Right atrium auricular region (tissue), 2 donors: ENCODE results near the gene MLLT10. TPM values are rescaled to one million over a fixed set of nuclear protein-coding genes. Genes with fewer than 3 reads are reported as not detected.

Experiments
- DNase-seq: peaks from one replicate; pipeline ENCODE4 v3.0.0-alpha.2; 2019; ENCODE audit warnings: low spot score
- H3K27ac ChIP-seq, 2 donors: fragments of 200-600 bp; sonication (generic); 1 replicate in 1 of 2; 2 replicates in 1 of 2; pipeline ENCODE4 v1.5.1; 2016 to 2019
- H3K27me3 ChIP-seq, 2 donors: fragments of 200-600 bp; sonication (generic); one replicate each; pipeline versions ENCODE4 v1.5.1 to v1.6.0; 2017 to 2019
- H3K36me3 ChIP-seq: fragments of 200-600 bp; sonication (generic); one replicate; pipeline ENCODE4 v1.5.1; 2016
- H3K4me1 ChIP-seq, 2 donors: fragments of 200-600 bp; sonication (generic); one replicate each; pipeline versions ENCODE4 v1.5.1 to v1.6.0; 2017 to 2019
- H3K4me3 ChIP-seq, 2 donors: fragments of 200-600 bp; sonication (generic); 1 replicate in 1 of 2; 2 replicates in 1 of 2; pipeline ENCODE4 v1.5.1; 2017 to 2019; ENCODE audit warnings: mild to moderate bottlenecking in 1 of 2, moderate library complexity in 1 of 2
- H3K9me3 ChIP-seq, 2 donors: fragments of 200-600 bp; sonication (generic); one replicate each; pipeline ENCODE4 v1.5.1; 2019
- total RNA-seq, 2 donors: library from RNA; depleted of rRNA; stranded (reverse); fragments of >200 nt; gene quantifications; one replicate each; pipeline ENCODE4 v1.1.0, GENCODE V29; 2016
- TF ChIP-seq, protein P1 (sequence below), 2 donors: fragments of 200-600 bp; sonication (generic); IDR thresholded peaks; one replicate each; pipeline ENCODE4 v1.5.1; 2019; ENCODE audit warnings: antibody characterized with exemption in 2 of 2

The MLLT10 gene
- total RNA-seq, 2 donors from 2014 or later, result 18.8 to 27.2 TPM

DNA sequence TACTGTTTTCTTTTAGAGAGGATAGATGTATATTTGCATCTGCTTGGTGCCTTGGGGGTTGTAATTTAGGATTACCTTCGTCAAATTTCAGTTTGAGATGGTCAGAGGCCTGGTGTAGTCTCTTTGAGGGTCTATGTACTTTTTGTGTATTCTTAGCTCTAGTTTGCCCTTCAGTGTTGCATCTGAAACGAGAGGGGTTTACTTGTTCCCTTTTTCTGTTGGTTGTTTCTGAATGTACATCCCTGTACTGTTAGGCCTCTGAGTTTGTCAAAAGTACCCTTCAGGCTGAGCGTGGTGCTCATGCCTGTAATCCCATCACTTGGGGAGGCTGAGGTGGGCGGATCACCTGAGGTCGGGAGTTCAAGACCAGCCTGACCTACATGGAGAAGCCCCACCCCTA, 60.0 kb downstream of the MLLT10 start:
- H3K27ac ChIP-seq, result no peak overlapping the region

DNA sequence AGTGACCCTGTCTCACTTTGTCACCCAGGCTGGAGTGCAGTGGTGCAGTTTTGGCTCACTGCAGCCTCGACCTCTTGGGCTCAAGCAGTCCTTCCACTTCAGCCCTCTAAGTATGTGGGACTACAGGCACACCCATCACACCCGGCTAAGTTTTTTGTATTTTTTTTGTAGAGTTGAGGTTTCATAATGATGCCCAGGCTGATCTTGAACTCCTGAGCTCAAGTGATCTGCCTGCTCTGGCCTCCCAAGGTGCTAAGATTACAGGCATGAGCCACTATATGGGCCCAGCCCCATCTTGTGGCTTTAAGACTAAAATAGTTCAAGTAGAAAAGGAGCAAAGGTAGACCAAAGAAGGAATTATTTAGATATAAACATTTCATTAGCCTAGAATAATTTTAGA, 65.5 kb downstream of the MLLT10 start:
- Histone ChIP-seq H3K4me3 (no peak overlapping the region), H3K27me3 (no peaks in the 10 kb centered on the region), H3K36me3 (no peaks in the 10 kb centered on the region), H3K4me1 (peaks cover 0 to 7% of the 10 kb centered on the region in 2 donors), H3K27ac (no peak overlapping the region), H3K9me3 (no peaks in the 10 kb centered on the region)
- TF ChIP-seq, protein P1, sequence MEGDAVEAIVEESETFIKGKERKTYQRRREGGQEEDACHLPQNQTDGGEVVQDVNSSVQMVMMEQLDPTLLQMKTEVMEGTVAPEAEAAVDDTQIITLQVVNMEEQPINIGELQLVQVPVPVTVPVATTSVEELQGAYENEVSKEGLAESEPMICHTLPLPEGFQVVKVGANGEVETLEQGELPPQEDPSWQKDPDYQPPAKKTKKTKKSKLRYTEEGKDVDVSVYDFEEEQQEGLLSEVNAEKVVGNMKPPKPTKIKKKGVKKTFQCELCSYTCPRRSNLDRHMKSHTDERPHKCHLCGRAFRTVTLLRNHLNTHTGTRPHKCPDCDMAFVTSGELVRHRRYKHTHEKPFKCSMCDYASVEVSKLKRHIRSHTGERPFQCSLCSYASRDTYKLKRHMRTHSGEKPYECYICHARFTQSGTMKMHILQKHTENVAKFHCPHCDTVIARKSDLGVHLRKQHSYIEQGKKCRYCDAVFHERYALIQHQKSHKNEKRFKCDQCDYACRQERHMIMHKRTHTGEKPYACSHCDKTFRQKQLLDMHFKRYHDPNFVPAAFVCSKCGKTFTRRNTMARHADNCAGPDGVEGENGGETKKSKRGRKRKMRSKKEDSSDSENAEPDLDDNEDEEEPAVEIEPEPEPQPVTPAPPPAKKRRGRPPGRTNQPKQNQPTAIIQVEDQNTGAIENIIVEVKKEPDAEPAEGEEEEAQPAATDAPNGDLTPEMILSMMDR (IDR thresholded peaks at IDR 0.05), result no peak
- no peak for DNase-seq

More for the DNA sequence above, 60.0 kb downstream of the MLLT10 start:
- H3K27me3 ChIP-seq, result no peaks in the 10 kb centered on the region
- peaks cover 0 to 9% of the 10 kb centered on the region in 2 donors for H3K4me1 ChIP-seq
- H3K36me3 ChIP-seq, result no peaks in the 10 kb centered on the region
- DNase-seq, result no peak
- no peaks in the 10 kb centered on the region for H3K9me3 ChIP-seq
- no peak overlapping the region for H3K4me3 ChIP-seq
- TF ChIP-seq, protein P1 (IDR thresholded peaks at IDR 0.05), result no peak

DNA sequence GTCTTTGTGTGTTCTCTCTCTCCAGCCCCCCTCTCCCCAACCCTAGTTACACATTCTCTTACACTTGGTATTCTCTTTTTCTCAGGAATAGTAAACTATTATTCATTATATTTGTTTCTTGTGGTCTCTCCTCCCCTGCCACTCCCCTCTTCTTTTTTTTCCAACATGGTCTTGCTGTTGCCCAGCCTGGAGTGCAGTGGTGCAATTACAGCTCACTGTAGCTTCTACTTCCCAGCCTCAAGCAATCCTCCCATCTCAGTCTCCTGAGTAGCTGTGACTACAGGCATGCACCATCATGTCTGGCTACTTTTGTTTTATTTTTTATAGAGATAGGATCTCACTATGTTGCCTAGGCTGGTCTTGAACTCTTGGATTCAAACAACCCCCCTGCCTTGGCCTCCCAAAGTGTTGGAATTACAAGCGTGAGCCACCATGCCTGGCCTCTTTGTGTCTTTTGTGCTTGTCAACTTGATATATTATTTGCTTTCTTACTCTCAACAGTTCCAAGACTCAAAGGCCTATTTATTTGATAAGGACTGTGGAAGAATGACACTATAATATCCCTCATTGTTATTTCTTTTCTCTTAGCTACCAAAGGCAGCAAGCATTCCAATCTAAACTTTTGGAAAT, 66.9 kb downstream of the MLLT10 start:
- Histone ChIP-seq H3K36me3 (no peaks in the 10 kb centered on the region), H3K27me3 (no peaks in the 10 kb centered on the region), H3K4me1 (peaks cover 0 to 7% of the 10 kb centered on the region in 2 donors), H3K4me3 (no peak overlapping the region), H3K27ac (no peak overlapping the region), H3K9me3 (no peaks in the 10 kb centered on the region)
- DNase-seq, result no peak
- TF ChIP-seq, protein P1 (IDR thresholded peaks at IDR 0.05), result no peak

DNA sequence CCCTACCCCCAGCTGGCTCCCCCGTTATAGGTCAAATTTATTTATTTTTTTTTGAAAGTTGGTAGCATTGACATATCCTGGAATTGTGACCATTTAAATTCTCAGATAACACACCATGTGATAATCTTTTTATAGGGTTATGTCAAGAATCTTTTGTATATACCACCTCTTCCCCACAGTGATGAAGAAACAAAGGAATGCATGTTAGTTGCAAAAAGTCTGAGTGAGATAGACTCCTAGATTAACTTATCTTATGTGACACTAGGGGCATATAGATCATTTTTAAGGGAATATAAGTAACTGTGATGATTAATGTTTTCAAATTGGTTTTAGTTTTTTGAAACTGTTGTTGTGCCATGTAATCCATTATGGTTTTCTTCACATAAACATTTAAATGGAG, 68.3 kb downstream of the MLLT10 start:
- TF ChIP-seq, protein P1 (IDR thresholded peaks at IDR 0.05), result no peak
- DNase-seq, result no peak
- Histone ChIP-seq H3K27me3 (no peaks in the 10 kb centered on the region), H3K4me1 (peaks cover 0 to 7% of the 10 kb centered on the region in 2 donors), H3K36me3 (no peaks in the 10 kb centered on the region), H3K9me3 (no peaks in the 10 kb centered on the region), H3K27ac (no peak overlapping the region), H3K4me3 (no peak overlapping the region)

DNA sequence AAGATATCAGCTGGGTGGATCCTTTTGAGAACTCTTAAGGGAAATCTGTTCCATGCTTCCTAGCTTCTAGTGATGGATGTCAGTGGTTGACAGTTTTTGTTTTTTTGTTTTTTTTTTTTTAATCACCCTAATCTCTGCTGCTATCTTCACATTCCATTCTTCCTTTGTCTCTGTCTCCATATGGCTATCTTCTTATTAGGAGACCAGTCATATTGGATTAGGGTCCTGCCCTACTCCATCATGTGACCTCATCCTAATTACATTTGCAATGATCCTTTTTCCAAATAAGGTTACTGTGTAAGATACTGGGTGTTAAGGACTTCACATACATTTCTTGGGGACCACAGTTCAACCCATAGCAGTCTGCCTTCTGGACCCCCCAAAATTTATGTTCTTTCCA, 69.7 kb downstream of the MLLT10 start:
- TF ChIP-seq, protein P1 (IDR thresholded peaks at IDR 0.05), result no peak
- Histone ChIP-seq H3K36me3 (no peaks in the 10 kb centered on the region), H3K27me3 (no peaks in the 10 kb centered on the region), H3K27ac (no peak overlapping the region), H3K4me3 (no peak overlapping the region), H3K9me3 (no peaks in the 10 kb centered on the region), H3K4me1 (peaks cover 0 to 7% of the 10 kb centered on the region in 2 donors)
- DNase-seq, result no peak

DNA sequence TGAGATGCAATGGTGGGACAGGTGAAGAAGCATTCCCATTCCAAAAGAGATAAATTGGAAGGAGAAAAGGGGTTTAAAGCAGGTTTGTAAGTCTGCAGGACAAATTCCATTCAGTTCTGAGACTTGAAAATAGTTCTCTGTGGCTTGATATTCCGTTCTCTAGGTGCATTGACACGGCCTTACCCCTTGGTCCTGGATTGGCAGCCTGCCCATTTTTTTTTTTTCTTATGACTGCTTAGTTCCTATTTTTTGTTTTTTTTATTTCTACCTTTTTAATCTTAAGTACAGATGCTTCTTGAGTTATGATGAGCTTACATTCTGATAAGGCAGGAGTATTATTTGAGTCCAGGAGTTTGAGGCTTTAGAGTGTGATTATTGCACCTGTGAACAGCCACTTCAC, 70.6 kb downstream of the MLLT10 start:
- DNase-seq, result no peak
- H3K9me3 ChIP-seq, result no peaks in the 10 kb centered on the region
- no peak overlapping the region for H3K27ac ChIP-seq
- H3K27me3 ChIP-seq, result no peaks in the 10 kb centered on the region
- peaks cover 0 to 4% of the 10 kb centered on the region in 2 donors for H3K4me1 ChIP-seq
- H3K36me3 ChIP-seq, result no peaks in the 10 kb centered on the region
- TF ChIP-seq, protein P1 (IDR thresholded peaks at IDR 0.05), result no peak
- no peak overlapping the region for H3K4me3 ChIP-seq
